Left lobe of liver (tissue), 2 donors: ENCODE measurements around the gene KRT15. TPM values are rescaled to one million over a fixed set of nuclear protein-coding genes. Genes with fewer than 3 reads are reported as not detected.

Source experiments
- ATAC-seq: fragments of 200-7000 bp; cut with Tn5 transposase; one replicate; pipeline ENCODE4 v1.9.1; 2020; ENCODE audit warnings: mild to moderate bottlenecking, moderate library complexity
- DNase-seq: peaks from one replicate; pipeline ENCODE4 v3.0.0-alpha.2; 2020; ENCODE audit warnings: low spot score
- total RNA-seq: library from RNA; stranded (reverse); gene quantifications from one replicate; pipeline ENCODE4 v1.2.1, GENCODE V29; 2021
- donor health status: DM: no; HTN: no; CAD: no; lungs with moderate emphysema.
- donor health status: DM: no; HTN: yes; CAD: no.

The KRT15 gene
- total RNA-seq, 1 donor from 2014 or later = 0.15 TPM

- ATAC-seq = no peak
- no peak for DNase-seq
Observed at GRCh38 chr17:41505809-41506767, 12.6 kb downstream of the KRT15 start.

GRCh38 chr17:41505007-41505808, 13.5 kb downstream of the KRT15 start, which contains the start of gene KRT13:
Gene KRT13 (minus strand): TSS chr17:41505612. CDS start chr17:41505550, 62 bp downstream.
- DNase-seq = no peak
- no peak for ATAC-seq

- ATAC-seq (no peak), DNase-seq (no peak)
Observed at GRCh38 chr17:41504246-41504977, 14.3 kb downstream of the KRT15 start.

- no peak for DNase-seq
Observed at GRCh38 chr17:41503202-41503601, 15.5 kb downstream of the KRT15 start.

GRCh38 chr17:41500131-41500911, 18.4 kb downstream of the KRT15 start:
- DNase-seq = no peak
- no peak for ATAC-seq

More at GRCh38 chr17:41503202-41503601, 15.5 kb downstream of the KRT15 start:
- no peak for ATAC-seq

- ATAC-seq (no peak), DNase-seq (no peak)
Observed at GRCh38 chr17:41499714-41500113, 19.0 kb downstream of the KRT15 start.

GRCh38 chr17:41498276-41498675, 20.4 kb downstream of the KRT15 start:
- DNase-seq (no peak), ATAC-seq (peak; percentile 34)

- peak; percentile 76 for ATAC-seq
- peak; percentile 55 for DNase-seq
Observed at GRCh38 chr17:41496803-41497484, 21.7 kb downstream of the KRT15 start.

GRCh38 chr17:41494524-41494923, 24.2 kb downstream of the KRT15 start:
- no peak for ATAC-seq
- DNase-seq = no peak

- no peak for DNase-seq
Observed at GRCh38 chr17:41492771-41493170, 25.9 kb downstream of the KRT15 start.

GRCh38 chr17:41492351-41492750, 26.3 kb downstream of the KRT15 start:
- ATAC-seq = peak; percentile 32
- DNase-seq = no peak

More at GRCh38 chr17:41492771-41493170, 25.9 kb downstream of the KRT15 start:
- ATAC-seq = no peak

- no peak for DNase-seq
- no peak for ATAC-seq
Observed at GRCh38 chr17:41491476-41491875, 27.2 kb downstream of the KRT15 start.

GRCh38 chr17:41490000-41490990, 28.4 kb downstream of the KRT15 start:
- DNase-seq (no peak), ATAC-seq (no peak)

- DNase-seq (no peak), ATAC-seq (no peak)
Observed at GRCh38 chr17:41489531-41489930, 29.2 kb downstream of the KRT15 start, which contains the start of gene KRT36. Gene KRT36 (minus strand): TSS chr17:41489910. CDS start chr17:41489864, 46 bp downstream.

- ATAC-seq = peak; percentile 48
Observed at GRCh38 chr17:41486809-41487530, 31.7 kb downstream of the KRT15 start.

GRCh38 chr17:41486316-41486715, 32.4 kb downstream of the KRT15 start:
- DNase-seq (no peak), ATAC-seq (no peak)

More at GRCh38 chr17:41486809-41487530, 31.7 kb downstream of the KRT15 start:
- DNase-seq = no peak
